Brain microvascular endothelial cell (primary cell): ENCODE data around the gene KCNK1.

Experiments
- DNase-seq: peaks from one replicate; pipeline ENCODE4 v3.0.0-alpha.2; 2020
- H3K27ac ChIP-seq: fragments of 250-450 bp; sonication (Bioruptor Pico); 2 replicates; pipeline ENCODE4 v1.5.1; 2020; ENCODE audit warnings: mild to moderate bottlenecking, moderate library complexity
- H3K27me3 ChIP-seq: fragments of 250-450 bp; sonication (Bioruptor Pico); replicated peaks from 2 replicates; pipeline ENCODE4 v1.5.1; 2020; ENCODE audit warnings: mild to moderate bottlenecking
- H3K36me3 ChIP-seq: fragments of 250-450 bp; sonication (Bioruptor Pico); replicated peaks from 2 replicates; pipeline ENCODE4 v1.5.1; 2020; ENCODE audit warnings: mild to moderate bottlenecking
- H3K4me3 ChIP-seq: 2 replicates; pipeline ENCODE4 v1.5.1; 2011; ENCODE audit warnings: low read depth, mild to moderate bottlenecking, control low read depth, low read length, moderate library complexity
- CTCF ChIP-seq: IDR thresholded peaks from 2 replicates; pipeline ENCODE4 v1.5.1; 2011; ENCODE audit warnings: low read depth, mild to moderate bottlenecking, moderate library complexity, low read length, control low read depth, inconsistent platforms; ENCODE audit errors: missing control alignments
- in situ Hi-C: cut with HindIII; loops from 2 replicates; pipeline ENCODE4 v1.10.0; 2017; ENCODE audit warnings: low sequenced_read_pairs, low pct_ligation_motif_present

The KCNK1 gene

GRCh38 chr1:233584931-233585330 is 29.0 kb upstream of the KCNK1 start:
- Histone ChIP-seq H3K27me3 (no peaks in the 10 kb centered on the region), H3K4me3 (no peak overlapping the region), H3K36me3 (no peaks in the 10 kb centered on the region), H3K27ac (no peak overlapping the region)
- no peak for TF ChIP-seq CTCF
- no peak for DNase-seq
- in situ Hi-C loops, result no loop called here

- in situ Hi-C loops, result no loop called here
- Histone ChIP-seq H3K36me3 (no peaks in the 10 kb centered on the region), H3K4me3 (no peak overlapping the region), H3K27me3 (no peaks in the 10 kb centered on the region), H3K27ac (no peak overlapping the region)
- TF ChIP-seq CTCF, result no peak
- DNase-seq, result no peak
Observed at GRCh38 chr1:233586301-233586700, 27.6 kb upstream of the KCNK1 start.

- no peak for TF ChIP-seq CTCF
- H3K4me3 ChIP-seq, result no peak overlapping the region
- no peaks in the 10 kb centered on the region for H3K27me3 ChIP-seq
- no peak overlapping the region for H3K27ac ChIP-seq
- in situ Hi-C loops, result no loop called here
- no peak for DNase-seq
- no peaks in the 10 kb centered on the region for H3K36me3 ChIP-seq
Observed at GRCh38 chr1:233587196-233587595, 26.7 kb upstream of the KCNK1 start.

GRCh38 chr1:233587958-233588799 is 25.7 kb upstream of the KCNK1 start:
- Histone ChIP-seq H3K27me3 (no peaks in the 10 kb centered on the region), H3K36me3 (no peaks in the 10 kb centered on the region), H3K4me3 (no peak overlapping the region), H3K27ac (no peak overlapping the region)
- no peak for DNase-seq
- TF ChIP-seq CTCF, result no peak
- in situ Hi-C loops, result no loop called here

GRCh38 chr1:233597489-233597901 is 16.4 kb upstream of the KCNK1 start:
- Histone ChIP-seq H3K27ac (no peak overlapping the region), H3K36me3 (no peaks in the 10 kb centered on the region), H3K4me3 (no peak overlapping the region), H3K27me3 (no peaks in the 10 kb centered on the region)
- TF ChIP-seq CTCF, result no peak
- in situ Hi-C loops, result no loop called here
- DNase-seq, result no peak
